Loucy (cell line): ENCODE results near the gene ADARB1.

Experiments used
- CTCF ChIP-seq: fragments of 200-600 bp; sonication (generic); conservative IDR thresholded peaks from 2 replicates; pipeline ENCODE4 v1.5.1; 2014; ENCODE audit warnings: mild to moderate bottlenecking, antibody characterized with exemption, low read length
- EZH2phosphoT487 ChIP-seq: fragments of 200-600 bp; IDR thresholded peaks from 2 replicates; pipeline ENCODE4 v1.6.1; 2018; ENCODE audit warnings: antibody characterized with exemption, mild to moderate bottlenecking, moderate library complexity, borderline replicate concordance

DNA sequence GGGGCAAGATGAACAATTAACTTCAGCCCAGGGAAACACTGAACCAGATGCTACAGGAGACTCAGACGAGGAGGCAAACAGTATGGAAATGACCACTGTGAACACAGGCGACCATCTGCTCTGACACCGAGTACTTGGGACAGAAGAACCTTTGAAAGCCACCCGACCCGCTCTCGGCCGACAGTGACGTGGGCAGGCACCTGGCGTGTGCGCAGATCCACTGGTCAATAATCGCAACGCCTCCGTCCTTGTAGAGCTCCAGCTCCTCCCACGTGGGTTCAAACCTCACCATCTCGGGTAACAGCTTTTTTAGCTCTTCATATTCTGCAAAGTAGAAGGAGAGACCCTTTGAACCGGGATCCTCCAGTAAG, 193.0 kb downstream of the ADARB1 start:
- TF ChIP-seq CTCF, result no peak
- TF ChIP-seq EZH2phosphoT487, result no peak
